ENCODE data around the gene CCDC121. TPM values are rescaled to one million over a fixed set of nuclear protein-coding genes. Genes with fewer than 3 reads are reported as not detected.
"Not testable (repeated sequence)": the region's sequence is repeated elsewhere in the genome, so short reads cannot be mapped to it uniquely, and the experiment has no call there.

CCDC121 gene
- total RNA-seq, 1 experiment from 2014 or later: 8.4 TPM

- no peak for DNase-seq
- H3K36me3 ChIP-seq: peaks cover 65% of the 10 kb centered on the region
- no peak overlapping the region for H3K27ac ChIP-seq
Observed at GRCh38 chr2:27621524-27621923, 7.3 kb downstream of the CCDC121 start.

GRCh38 chr2:27615316-27615715 lies 13.5 kb downstream of the CCDC121 start:
- no peak overlapping the region for H3K27ac ChIP-seq
- H3K36me3 ChIP-seq: peaks cover 70% of the 10 kb centered on the region
- H3K27me3 ChIP-seq: no peaks in the 10 kb centered on the region
- DNase-seq: no peak
- H3K4me3 ChIP-seq: no peak overlapping the region
- H3K4me1 ChIP-seq: no peaks in the 10 kb centered on the region
- no peaks in the 10 kb centered on the region for H3K9me3 ChIP-seq (replicated peaks)

More at GRCh38 chr2:27621524-27621923, 7.3 kb downstream of the CCDC121 start:
- Histone ChIP-seq H3K4me3 (no peak overlapping the region), H3K27me3 (no peaks in the 10 kb centered on the region), H3K4me1 (peaks cover 4% of the 10 kb centered on the region), H3K9me3 (replicated peaks) (no peaks in the 10 kb centered on the region)

GRCh38 chr2:27613985-27614384 lies 14.8 kb downstream of the CCDC121 start:
- Histone ChIP-seq H3K36me3 (peaks cover 70% of the 10 kb centered on the region), H3K4me1 (no peaks in the 10 kb centered on the region), H3K4me3 (no peak overlapping the region), H3K9me3 (replicated peaks) (no peaks in the 10 kb centered on the region), H3K27ac (no peak overlapping the region), H3K27me3 (no peaks in the 10 kb centered on the region)
- DNase-seq: no peak

- DNase-seq: no peak
- Histone ChIP-seq H3K9me3 (replicated peaks) (no peaks in the 10 kb centered on the region), H3K4me3 (no peak overlapping the region), H3K36me3 (peaks cover 78% of the 10 kb centered on the region), H3K4me1 (no peaks in the 10 kb centered on the region), H3K27me3 (no peaks in the 10 kb centered on the region), H3K27ac (no peak overlapping the region)
Observed at GRCh38 chr2:27606611-27607010, 22.2 kb downstream of the CCDC121 start.

- Histone ChIP-seq H3K27me3 (no peaks in the 10 kb centered on the region), H3K27ac (no peak overlapping the region), H3K9me3 (replicated peaks) (peaks cover 15% of the 10 kb centered on the region), H3K4me3 (no peak overlapping the region), H3K4me1 (no peaks in the 10 kb centered on the region), H3K36me3 (peaks cover 35% of the 10 kb centered on the region)
- DNase-seq: no peak
Observed at GRCh38 chr2:27596627-27597026, 32.2 kb downstream of the CCDC121 start.

- DNase-seq, H3K4me3 ChIP-seq: not testable (repeated sequence)
Observed at GRCh38 chr2:27595412-27595811, 33.4 kb downstream of the CCDC121 start.

GRCh38 chr2:27594020-27594703 lies 34.6 kb downstream of the CCDC121 start:
- not testable (repeated sequence) for DNase-seq, H3K4me1 ChIP-seq, H3K4me3 ChIP-seq, H3K27ac ChIP-seq, H3K27me3 ChIP-seq
- Histone ChIP-seq H3K9me3 (replicated peaks) (peaks cover 24% of the 10 kb centered on the region), H3K36me3 (peaks cover 20% of the 10 kb centered on the region; the same call in 1 of the 2 replicates)

More at GRCh38 chr2:27595412-27595811, 33.4 kb downstream of the CCDC121 start:
- not testable (repeated sequence) for H3K4me1 ChIP-seq, H3K27me3 ChIP-seq, H3K27ac ChIP-seq
- peaks cover 31% of the 10 kb centered on the region for H3K36me3 ChIP-seq
- peaks cover 21% of the 10 kb centered on the region for H3K9me3 ChIP-seq (replicated peaks)

- no peak overlapping the region for H3K27ac ChIP-seq
- no peaks in the 10 kb centered on the region for H3K4me1 ChIP-seq
- no peak overlapping the region for H3K4me3 ChIP-seq
- peaks cover 18% of the 10 kb centered on the region for H3K36me3 ChIP-seq
- no peaks in the 10 kb centered on the region for H3K27me3 ChIP-seq
- H3K9me3 ChIP-seq (replicated peaks): peaks cover 24% of the 10 kb centered on the region
- DNase-seq: no peak
Observed at GRCh38 chr2:27593240-27593639, 35.6 kb downstream of the CCDC121 start.

GRCh38 chr2:27591745-27592144 lies 37.1 kb downstream of the CCDC121 start:
- Histone ChIP-seq H3K27ac (no peak overlapping the region), H3K36me3 (peaks cover 14% of the 10 kb centered on the region), H3K9me3 (replicated peaks) (peaks cover 24% of the 10 kb centered on the region), H3K27me3 (no peaks in the 10 kb centered on the region), H3K4me3 (no peak overlapping the region), H3K4me1 (no peaks in the 10 kb centered on the region)
- no peak for DNase-seq

GRCh38 chr2:27588308-27588707 lies 40.5 kb downstream of the CCDC121 start:
- no peak overlapping the region for H3K27ac ChIP-seq
- DNase-seq: no peak
- H3K27me3 ChIP-seq: no peaks in the 10 kb centered on the region

GRCh38 chr2:27587025-27587424 lies 41.8 kb downstream of the CCDC121 start:
- DNase-seq: no peak
- Histone ChIP-seq H3K36me3 (peaks cover 4% of the 10 kb centered on the region), H3K4me3 (no peak overlapping the region), H3K27me3 (no peaks in the 10 kb centered on the region), H3K27ac (no peak overlapping the region), H3K9me3 (replicated peaks) (0 out of 2 replicates have a peak, but pooled peaks cover 9% of the 10 kb centered on the region), H3K4me1 (peaks cover 4% of the 10 kb centered on the region; the same call in 1 of the 2 replicates)

More at GRCh38 chr2:27588308-27588707, 40.5 kb downstream of the CCDC121 start:
- Histone ChIP-seq H3K4me3 (no peak overlapping the region), H3K36me3 (peaks cover 7% of the 10 kb centered on the region), H3K4me1 (peaks cover 4% of the 10 kb centered on the region; the same call in 1 of the 2 replicates), H3K9me3 (replicated peaks) (0 out of 2 replicates have a peak, but pooled peaks cover 9% of the 10 kb centered on the region)

GRCh38 chr2:27584597-27584996 lies 44.2 kb downstream of the CCDC121 start:
- Histone ChIP-seq H3K27me3 (no peaks in the 10 kb centered on the region), H3K9me3 (replicated peaks) (peaks cover 11% of the 10 kb centered on the region; the same call in 1 of the 2 replicates), H3K4me1 (peaks cover 4% of the 10 kb centered on the region; the same call in 1 of the 2 replicates), H3K4me3 (no peak overlapping the region), H3K27ac (no peak overlapping the region), H3K36me3 (no peaks in the 10 kb centered on the region; the same call in 1 of the 2 replicates)
- no peak for DNase-seq

GRCh38 chr2:27583390-27583915 lies 45.4 kb downstream of the CCDC121 start:
- Histone ChIP-seq H3K4me3 (peak overlapping the region; percentile 70), H3K27ac (peak overlapping the region; percentile 64), H3K36me3 (no peaks in the 10 kb centered on the region; the same call in 1 of the 2 replicates), H3K9me3 (replicated peaks) (peaks cover 18% of the 10 kb centered on the region), H3K27me3 (no peaks in the 10 kb centered on the region), H3K4me1 (peaks cover 4% of the 10 kb centered on the region; the same call in 1 of the 2 replicates)
- DNase-seq: no peak

- Histone ChIP-seq H3K27ac (peak within 1 kb of the TSS; percentile 64), H3K27me3 (no peaks in the 10 kb centered on the region), H3K4me1 (peaks cover 4% of the 10 kb centered on the region; the same call in 1 of the 2 replicates), H3K4me3 (peak within 1 kb of the TSS; percentile 70), H3K9me3 (replicated peaks) (peaks cover 23% of the 10 kb centered on the region), H3K36me3 (no peaks in the 10 kb centered on the region)
- DNase-seq: peak; percentile 99 to 100
Observed at GRCh38 chr2:27582695-27583389, 46.0 kb downstream of the CCDC121 start, which contains the start of gene ZNF512. Gene ZNF512, plus strand, starts transcription at chr2:27583042. Its CDS starts 71 bp downstream, at chr2:27583113.
